Stimulated activated CD4-positive, alpha-beta T cell treated with anti-CD3 and anti-CD28 coated beads, Interleukin-15, amount 100 ng/mL, for 1 hour (primary cell): Measurements from ENCODE around the gene PANX3.

ENCODE experiments used
- DNase-seq, 2 donors: peaks; one replicate each; pipeline ENCODE4 v3.0.0-alpha.2; 2020; ENCODE audit warnings: low read depth in 1 of 2, low spot score in 1 of 2

PANX3 gene

DNA sequence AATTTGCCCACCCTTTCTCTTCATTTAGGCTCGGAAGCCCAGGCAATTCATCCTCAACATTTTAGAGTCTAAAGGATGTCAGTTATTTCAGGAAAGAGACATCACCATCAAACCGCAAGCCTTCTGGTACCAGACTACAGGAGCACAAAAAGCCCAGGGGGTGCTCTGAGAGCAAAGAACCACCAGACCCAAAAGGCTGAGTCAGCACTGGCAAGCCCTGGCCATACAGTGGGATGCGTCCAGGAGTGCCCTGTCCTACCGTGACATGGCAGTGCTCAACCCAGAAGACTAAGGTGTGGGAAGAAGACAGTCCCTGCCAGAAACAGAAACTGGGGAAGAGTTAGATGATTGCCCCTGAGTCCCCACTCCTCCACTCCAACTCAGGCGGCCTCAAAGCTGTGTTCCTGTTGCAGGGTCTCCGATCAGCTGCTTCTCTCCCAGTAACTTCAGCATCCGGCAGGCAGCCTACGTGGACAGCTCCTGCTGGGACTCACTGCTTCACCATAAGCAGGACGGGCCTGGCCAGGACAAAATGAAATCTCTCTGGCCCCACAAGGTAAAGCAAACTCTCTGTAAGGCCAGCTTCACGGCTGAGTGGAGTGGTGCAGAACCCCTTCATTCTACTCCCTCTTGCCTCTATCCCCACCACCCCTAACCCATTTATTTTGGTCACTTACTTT, 1.5 kb downstream of the PANX3 start:
- DNase-seq = no peak

DNA sequence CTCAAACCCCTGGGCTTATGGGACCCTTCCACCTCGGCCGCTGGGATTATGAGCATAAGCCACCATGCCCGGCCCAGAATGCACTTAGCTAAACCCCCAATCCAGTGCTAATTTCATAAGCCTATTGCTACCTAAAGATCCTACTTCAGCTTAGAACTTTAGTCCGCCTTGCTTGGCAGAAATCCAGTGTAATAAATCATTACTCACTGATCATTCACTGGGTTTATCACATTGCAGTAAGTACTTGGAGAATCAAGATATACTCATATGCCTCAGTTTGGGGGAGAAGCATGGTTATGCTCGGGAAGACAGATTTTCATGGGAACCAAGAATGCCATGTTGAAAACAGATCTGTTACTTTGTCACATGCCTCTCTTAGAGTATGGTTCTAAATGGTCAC, 7.6 kb downstream of the PANX3 start:
- no peak for DNase-seq

DNA sequence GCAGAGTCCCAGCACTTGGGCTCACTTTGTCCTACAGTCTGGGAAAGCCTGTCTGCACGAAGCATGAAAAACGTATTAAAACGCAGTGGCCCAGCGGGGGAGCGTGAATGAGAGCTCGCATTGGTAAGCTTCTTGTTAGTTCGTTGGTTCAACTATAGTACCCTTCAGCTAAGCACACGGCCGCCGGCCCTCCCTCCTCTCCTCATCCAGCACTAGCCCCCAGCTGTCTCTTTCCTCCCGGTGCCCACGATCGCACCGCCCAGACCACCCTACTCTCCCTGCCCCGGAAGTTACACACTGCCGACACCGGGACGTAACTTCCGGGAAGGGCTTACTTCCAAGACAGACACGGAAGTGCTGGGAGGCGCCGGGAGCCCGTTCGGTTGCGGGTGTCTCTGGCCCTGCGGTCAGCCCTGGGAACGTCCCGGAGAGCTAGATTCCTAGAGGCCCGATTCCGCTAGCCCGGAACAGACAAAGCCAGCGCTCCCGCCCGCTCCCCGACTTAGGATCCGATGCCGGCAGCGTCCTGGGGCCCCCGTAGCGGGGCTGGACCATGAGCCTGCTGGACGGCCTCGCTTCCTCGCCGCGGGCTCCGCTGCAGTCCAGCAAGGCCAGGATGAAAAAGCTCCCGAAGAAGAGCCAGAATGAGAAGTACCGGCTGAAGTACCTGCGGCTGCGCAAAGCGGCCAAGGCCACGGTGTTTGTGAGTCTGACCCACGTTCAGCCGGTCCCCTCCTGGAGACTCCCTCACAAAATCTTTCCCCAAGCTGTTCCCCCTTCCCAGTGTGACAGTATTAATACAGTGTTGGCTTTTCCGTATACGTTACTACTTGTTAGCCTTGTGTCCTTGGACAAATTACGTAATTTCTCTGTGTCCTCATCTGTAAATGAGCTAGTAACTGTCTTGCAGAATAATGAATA, 11.6 kb downstream of the PANX3 start, which contains the start of gene TBRG1:
TSS of gene TBRG1 (plus strand) at position 334 of the 921 bp plus-strand sequence. CDS start at position 554, 220 bp downstream.
- peak; percentile 56 to 63 for DNase-seq

DNA sequence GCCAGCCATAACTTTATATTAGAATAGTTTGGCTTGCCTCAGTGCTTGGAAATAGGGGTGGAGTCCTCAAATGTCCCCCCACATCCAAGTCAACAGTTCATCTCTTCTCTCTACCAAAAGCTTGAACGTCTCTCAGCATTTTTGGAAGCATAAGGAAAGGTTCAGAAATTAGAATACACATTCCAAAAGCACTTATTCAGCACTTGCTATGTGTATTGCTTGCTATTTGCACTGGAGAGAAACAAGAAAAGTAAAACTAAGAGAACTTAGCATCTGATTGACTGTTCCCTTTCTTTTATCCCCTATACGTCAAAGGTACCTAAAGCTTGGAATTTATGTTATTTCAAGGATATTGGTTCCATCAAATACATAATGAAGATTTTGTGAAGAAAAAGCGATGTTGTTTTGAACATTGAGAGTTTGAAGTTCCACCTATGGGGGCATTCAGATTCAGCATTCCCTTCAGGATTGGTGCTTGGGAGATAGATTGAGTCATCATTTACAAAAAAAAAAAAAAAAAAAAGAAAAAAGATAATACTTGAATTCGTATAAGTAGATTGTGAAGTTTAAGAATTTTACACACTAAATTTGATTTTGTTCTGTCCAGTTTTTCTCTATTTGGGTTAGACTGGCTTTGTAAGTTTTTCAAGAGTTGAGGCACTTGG, 12.8 kb downstream of the PANX3 start:
- no peak for DNase-seq

DNA sequence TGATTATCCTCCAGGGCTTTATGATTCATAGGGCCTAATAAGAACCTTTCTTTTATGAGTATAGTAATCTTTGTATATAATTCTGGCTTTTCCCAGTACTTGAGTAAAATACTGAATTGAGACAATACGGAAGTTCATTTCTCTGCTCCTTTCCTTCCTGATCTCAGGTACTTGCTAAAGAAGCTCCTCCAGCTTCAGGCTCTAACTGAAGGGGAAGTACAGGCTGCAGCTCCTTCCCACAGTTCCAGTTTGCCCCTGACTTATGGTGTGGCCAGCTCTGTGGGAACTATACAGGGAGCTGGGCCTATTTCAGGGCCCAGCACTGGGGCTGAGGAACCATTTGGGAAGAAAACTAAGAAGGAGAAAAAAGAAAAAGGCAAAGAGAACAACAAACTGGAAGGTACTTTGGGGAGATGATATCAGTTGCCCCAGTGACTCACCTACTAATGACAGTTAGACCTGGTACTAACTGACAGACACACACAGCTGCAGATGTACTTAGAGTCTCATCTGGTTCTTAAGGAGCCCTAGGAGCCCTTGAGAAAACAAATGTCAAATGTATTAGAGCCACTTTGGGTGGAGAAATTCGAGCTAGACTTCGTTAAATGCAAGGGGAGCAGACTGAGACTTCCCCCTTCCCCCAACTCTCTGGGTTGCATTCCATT, 14.4 kb downstream of the PANX3 start:
- DNase-seq = no peak

DNA sequence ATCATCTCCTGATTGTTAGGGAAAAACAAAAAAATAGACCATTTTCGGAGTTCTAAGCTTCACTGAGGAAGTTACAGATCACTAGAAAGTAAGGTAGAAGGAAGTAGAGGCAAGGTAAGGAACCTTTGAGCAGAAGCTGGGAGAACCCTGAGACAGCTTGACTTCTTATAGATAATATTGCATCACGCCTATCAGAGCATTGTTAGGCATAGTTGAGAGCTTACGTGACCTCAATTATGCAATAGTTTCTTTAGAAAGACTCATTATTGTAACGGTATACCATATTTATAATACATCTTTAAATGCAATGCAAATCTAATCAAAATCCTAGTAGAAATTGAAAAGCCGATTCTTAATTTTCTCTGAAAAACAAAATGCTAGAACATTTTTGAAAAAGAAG, 16.3 kb downstream of the PANX3 start:
- DNase-seq = no peak

DNA sequence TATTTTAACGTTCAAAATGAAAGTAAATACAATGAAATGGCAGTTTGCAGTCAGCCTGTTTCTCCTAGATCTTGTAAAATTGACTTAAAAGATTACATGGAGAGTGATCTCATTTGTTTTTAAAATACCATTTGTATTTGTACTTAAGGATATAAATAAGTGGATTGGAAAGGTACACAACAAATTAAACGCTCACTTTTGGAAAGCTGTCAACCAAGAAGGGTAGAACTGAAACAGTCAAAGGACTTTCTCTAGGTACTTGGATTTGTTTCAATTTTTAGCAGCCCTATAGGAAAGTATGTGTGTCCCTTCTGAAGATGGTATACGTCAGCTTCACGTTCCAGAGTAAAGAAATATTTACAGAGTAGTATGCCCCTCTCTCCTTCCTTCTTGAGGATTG, 18.7 kb downstream of the PANX3 start:
- DNase-seq = no peak

DNA sequence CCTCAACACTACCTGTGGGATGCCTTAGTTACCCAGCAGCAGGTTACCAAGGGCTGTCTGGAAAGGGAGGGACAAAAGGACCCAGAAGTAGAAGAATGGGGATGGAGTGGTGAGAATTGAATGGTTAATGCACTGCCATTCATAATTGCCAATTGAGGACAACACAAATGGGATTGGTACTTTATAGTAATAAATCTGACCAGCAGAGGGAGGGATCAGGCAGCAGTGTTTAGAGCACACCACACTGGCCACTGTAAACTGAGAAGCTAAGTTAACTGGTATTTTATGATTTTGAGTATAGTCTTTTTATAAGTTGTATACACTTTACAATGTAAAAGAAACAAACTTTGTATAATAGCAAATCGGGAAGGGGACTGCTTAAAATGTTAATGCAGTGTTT, 22.1 kb downstream of the PANX3 start:
- no peak for DNase-seq

DNA sequence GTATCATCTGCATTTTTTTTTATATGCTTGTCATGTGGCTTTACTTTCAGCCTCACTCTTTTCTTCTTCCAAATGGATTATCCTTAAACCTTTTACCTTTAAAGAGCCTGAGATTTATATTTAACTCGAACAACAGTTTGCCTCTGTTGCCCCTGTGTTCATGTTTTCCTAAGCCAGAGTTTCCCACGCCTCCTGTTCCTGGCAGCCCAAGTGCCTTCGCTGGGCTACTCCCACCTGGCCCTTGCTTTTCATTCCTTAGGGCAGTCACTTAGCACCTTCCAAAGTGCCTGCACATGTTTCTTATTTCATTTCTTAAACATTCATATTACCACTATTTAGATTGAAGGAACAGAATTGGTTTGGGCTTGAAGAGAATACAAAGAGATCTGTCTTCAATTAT, 24.7 kb downstream of the PANX3 start:
- no peak for DNase-seq

DNA sequence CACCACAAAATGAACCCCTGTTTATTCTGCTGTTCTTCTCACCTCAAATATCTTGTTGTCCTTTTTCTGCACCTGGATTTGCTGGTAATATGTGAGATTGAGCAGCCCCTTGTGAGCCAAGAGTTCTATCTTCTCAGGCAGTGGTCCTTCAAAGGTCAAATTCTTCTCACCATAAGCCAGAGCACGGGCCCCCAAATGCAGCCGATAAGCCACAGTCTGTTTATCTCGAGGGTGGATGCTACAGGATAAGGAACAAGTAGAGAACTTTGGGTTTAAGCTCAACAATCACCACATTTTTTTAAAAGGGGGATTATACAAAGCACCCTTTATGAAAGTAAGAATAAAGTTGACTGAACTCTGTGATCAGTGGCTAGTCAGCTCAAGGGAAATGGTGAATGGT, 27.3 kb downstream of the PANX3 start:
- no peak for DNase-seq

DNA sequence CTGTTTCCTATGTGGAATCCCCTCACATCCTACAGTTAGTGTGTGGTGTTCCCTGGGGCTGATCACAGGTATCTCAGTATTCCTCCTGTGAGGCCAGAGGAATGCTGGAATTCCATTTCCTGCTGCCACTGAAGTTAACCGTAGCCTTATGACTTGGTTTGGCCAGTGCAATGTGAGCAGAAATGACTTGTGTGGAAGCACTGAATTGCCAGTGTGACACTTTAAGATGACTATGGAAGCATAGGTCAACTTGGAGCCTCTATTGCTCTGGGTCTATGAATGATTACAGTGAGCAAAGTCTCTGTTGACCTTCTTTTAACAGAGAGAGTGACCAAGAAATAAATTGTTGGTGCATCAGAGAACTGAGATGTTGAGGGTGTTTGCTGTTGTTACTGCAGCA, 28.0 kb downstream of the PANX3 start:
- DNase-seq = no peak

DNA sequence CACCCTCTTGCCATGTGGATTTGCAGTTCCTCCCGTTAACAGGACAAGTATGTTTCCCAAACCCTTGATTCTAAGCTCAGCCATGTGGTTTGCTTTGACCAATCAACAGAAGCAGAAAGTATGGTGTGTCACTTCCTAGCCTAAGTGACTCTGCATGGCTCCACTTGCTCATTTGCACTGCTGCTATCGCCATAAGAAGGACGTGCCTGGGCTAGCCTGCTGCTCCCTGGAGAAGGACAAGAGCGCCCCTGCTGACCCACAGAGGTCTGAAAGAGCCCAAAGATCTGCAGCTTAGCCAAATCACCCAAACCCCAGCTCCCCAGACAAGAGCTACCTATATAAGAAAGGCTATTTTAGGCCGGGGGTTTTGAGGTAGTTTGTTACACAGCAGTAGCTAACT, 29.4 kb downstream of the PANX3 start:
- no peak for DNase-seq

DNA sequence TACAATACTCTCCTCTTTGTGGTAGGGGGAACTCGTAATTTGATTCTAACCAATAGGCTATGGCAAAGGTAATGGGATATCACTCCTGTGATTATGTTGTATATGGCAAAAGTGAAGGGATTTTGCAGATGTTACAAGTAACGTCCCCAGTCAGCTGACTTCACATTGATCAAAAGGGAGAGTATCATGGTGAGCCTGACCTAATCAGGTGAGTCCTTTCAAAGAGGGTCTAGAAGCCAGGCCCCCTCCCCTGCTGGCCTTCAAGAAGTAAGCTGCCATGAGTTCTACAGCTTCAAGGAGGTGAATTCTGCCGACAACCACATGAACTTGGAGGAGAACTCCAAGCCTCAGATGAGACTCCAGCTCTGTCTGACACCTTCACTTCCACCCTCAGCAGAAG, 31.4 kb downstream of the PANX3 start:
- no peak for DNase-seq

DNA sequence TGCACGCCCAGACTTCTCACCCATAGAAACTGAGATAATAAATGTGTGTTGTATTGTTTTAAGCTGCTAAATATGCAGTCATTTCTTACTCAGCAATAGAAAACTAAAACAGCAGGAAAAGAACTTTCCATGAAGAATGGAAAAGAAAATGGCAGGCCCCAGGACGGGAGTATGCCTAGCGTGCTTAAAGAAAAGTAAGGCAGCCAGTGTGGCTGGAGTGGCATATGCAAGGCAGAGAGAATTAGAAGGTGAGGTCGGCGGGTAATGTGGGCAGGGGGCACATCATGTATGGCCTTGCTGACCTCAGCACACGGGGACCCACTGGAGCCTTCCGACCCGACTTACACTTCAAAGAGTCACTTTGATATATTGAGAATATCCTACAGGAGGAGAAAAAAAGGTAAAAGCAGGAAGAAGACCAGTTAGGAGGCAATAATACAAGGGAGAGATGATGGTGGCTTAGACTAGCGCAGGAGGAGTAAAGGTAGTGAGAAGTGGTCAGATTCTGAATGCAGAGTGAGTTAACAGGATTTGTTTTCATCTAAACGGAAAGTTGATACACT, 31.9 kb downstream of the PANX3 start:
- no peak for DNase-seq

DNA sequence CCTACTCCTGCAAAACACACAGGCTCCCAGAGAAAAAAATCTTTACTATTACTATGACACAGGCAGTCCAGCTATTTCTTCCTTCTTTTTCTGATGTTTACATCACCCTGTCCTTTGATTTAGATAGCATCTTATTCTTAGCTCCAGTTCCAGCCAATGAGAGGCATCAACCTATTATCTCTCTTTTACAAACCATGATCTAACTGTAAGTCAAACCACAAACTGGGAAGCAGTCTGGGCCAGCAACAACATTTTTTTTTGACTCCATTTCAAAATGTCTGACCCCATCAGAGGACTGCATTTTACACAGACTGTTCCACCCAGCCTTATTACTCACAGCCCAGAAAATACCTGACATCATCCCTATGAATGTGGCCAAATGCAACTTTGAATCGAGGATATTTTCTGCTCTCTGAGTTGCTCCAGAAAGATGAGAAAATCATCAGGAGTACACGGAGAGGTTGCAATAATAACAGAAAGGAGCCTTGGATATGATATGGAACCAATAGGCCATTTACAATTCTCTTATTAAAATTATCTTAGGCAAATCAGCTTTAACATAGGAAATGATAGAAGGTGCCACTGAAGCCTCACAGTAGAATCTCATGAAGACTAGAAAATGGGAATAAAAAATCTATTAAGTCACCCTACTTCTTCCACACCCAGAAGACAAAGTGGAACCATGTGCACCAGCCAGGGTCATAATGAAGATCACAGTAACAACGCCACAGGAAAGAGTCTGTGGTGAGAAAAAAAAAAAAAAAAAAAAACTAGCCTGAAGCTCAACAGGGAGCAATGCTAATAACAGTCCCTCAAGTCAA, 32.6 kb downstream of the PANX3 start:
- no peak for DNase-seq

DNA sequence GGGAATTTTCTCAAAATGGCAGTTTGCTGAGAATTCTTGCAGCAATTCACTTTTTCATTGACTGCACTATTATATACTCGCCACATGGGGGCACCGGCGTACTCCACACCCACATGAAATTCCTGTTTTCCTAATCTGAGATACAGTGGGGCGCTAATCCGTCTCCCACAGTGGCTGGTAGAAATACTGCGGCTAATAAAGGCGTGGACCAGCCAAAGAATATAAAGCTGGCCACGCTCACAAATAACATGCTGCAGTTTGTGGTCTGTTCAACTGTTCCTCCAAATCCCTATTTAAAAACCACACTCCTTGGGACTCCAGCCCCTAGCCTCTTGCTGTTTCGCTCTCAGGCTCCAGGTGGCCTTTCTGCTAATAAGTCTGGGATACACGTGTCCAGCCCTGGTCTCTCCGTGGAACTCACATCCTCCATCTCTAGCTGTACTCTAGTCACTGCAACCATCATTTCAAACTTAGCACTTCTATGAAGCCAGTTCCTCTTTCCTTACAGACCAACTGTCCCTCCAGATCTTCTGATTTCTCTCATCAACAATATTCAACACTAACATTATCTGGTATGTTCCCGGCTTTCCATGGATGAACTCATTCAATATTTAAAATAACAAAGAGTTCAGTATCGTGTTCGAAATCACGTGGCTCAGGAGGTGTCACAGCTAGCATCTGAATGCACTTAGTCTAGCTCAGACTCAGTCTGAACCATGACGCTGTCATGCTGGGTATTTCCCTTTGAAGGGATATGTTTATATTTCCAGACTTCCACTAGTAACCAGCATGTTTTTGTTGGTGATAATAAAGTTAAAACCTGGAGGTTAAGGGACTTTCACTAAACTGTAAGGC, 33.4 kb downstream of the PANX3 start:
- DNase-seq = no peak

DNA sequence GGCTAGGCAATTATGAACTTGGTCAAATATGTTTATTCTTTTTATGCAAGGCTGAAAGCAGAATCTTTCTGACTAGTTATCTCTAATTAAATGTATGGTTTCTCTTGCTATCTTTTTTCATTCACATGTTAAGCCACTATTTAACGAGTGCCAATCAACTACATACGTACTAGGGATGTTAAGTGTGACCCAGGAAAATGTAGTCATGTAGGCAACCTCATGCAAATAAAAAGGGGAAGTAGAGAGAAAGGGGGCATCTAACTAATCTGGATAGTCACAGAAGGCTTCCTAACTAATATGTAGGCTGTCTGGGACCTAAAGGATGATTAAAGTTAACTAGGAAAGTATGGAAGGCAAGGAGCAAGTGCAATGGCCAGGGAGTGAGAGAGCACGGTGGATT, 34.9 kb downstream of the PANX3 start:
- no peak for DNase-seq

DNA sequence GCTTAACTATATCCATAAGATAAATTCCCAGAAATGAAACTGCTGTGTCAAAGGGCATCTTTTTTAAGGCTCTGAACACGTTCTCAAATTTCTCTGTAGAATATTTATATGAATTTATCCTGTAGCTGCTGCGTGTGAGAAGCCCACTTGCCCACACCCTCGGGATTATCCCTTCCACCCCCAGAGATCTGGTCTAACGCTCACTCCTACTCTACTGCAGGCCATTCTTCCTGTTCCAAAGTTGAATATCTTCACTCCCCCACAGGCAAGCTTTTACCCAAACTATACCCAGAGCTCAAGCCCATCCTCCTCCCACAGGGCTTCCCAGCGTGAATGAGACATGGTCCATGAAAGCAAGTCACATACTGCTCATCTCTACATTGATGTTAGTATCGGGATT, 37.4 kb downstream of the PANX3 start:
- DNase-seq = no peak
